ENCODE data around the gene RSBN1L. TPM values are rescaled to one million over a fixed set of nuclear protein-coding genes. Genes with fewer than 3 reads are reported as not detected.
"Not testable (repeated sequence)": the region's sequence is repeated elsewhere in the genome, so short reads cannot be mapped to it uniquely, and the experiment has no call there.

RSBN1L gene
- 24.1 and 27.6 TPM in 2 replicates for total RNA-seq (2014; rRNA removed; shearing (Covaris generic))

GRCh38 chr7:77696057-77696642 lies at the start of gene RSBN1L:
RSBN1L (plus strand) TSS chr7:77696459; CDS start chr7:77696470, 11 bp downstream.
- DNase-seq (ENCODE audit: low read depth): peak; percentile 98

DNA sequence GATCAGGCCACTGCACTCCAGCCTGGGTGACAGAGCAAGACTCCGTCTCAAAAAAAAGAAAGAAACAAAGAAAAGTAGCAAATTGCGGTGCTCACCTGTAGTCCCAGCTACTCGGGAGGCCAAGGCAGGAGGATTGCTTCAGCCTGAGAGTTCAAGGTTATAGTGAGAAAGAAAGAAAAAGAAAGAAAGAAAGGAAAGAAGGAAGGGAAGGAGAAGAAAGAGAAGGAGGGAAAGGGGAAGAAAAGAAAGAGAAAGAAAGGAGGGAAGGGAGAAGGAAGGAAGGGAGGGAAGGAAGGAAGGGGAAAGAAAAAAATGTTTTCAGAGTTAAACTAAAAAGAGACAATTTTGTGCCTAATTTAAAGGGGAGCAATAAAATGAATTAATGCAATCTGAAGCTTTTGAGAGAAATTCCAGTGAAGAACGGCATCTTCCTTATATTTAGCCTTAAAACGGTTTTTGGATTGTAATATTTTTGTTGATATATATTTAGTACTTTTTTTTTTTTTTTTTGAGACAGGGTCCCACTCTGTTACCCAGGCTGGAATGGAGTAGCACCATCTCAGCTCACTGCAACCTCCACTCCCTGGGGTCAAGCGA lies 47.4 kb upstream of the RSBN1L start:
- DNase-seq (ENCODE audit: low read depth): no peak

DNA sequence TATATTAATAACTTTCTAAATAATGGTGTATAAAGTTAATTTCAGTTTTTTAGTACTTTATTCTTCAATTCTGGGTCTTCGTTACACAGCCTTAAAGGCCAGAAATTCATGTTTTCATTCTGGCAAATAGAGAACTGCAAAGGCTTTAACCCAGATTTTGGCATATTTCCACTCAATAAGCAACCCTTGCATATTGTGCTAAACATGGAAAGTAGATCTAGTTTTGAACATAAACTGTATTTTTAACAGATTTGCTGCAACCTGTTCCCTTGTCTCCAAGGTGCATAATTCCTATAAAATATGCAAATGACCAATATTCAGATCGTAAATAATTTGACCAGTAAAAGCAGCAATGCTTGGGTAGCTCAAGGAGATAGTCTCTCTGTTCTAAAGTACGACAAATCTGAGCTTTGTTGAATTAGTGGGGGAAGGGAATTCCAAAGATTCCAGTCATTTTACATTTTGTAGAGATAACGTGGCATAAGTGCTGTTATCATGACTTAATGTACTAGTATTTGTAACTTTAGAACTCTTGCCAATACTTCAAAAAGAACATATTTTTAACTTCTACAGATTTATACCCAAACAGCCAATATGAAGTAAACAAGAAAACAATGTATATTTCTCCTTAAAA lies 46.4 kb upstream of the RSBN1L start:
- no peak for DNase-seq (ENCODE audit: low read depth)

DNA sequence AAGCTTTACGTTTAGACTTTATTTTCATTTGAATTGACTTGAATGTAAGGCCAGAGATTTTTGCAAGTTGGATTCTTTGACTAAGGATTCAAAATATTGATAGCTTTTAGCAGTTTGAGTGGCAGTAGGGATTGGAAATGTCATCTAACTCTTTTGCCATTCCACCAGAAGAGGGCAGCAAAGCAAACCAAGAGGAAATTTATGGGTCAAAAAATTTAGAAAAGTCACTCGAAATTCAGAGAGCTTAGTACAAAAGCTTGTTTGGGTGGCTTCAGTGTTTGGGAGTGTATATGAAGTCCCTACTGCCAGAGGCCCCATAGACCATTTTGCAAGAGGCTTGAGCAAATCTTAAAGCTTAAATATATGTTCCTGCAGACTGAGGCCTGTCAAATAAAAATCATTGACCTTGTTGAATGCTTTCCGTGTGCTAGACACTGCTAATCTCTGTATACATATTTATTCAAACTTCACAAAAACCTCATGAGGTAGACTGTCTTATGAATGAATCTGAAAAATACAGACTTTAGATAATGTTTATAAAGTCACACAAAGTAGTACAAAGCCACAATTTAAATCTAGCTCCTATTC lies 44.6 kb upstream of the RSBN1L start:
- DNase-seq (ENCODE audit: low read depth): peak; percentile 46

DNA sequence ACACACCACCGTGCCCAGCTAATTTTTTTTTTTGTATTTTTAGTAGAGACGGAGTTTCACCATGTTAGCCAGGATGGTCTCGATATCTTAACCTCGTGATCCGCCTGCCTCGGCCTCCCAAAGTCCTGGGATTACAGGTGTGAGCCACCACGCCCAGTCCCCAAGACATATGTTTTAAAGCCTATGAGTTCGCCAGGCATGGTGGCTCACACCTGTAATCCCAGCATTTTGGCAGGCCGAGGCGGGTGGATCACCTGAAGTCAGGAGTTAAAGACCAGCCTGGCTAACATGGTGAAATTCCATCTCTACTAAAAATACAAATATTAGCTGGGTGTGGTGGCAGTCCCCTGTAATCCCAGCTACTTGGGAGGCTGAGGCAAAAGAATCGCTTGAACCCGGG lies 43.4 kb upstream of the RSBN1L start:
- not testable (repeated sequence) for DNase-seq (ENCODE audit: low read depth)

- DNase-seq (ENCODE audit: low read depth): no peak
Observed at GRCh38 chr7:77653572-77653971, 42.7 kb upstream of the RSBN1L start.

DNA sequence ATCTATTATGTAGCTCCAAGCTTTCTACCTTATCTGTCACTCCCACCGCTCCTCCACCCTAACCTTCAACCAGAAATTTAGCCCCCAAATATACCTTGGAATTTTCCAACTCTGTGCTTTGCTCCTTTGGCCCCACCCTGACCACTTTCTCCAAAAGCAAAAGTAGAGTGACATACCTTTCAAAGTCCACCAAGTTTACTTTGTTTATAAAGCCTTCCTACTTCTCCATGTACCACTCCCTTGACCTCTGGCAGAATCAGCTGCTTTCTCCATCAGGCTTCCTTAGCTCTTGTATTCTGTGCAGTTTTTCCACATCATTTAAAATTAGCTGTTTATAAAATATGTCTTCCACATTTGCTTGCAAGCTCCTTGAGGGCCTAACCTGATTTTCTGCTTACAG lies 40.9 kb upstream of the RSBN1L start:
- no peak for DNase-seq (ENCODE audit: low read depth)

DNA sequence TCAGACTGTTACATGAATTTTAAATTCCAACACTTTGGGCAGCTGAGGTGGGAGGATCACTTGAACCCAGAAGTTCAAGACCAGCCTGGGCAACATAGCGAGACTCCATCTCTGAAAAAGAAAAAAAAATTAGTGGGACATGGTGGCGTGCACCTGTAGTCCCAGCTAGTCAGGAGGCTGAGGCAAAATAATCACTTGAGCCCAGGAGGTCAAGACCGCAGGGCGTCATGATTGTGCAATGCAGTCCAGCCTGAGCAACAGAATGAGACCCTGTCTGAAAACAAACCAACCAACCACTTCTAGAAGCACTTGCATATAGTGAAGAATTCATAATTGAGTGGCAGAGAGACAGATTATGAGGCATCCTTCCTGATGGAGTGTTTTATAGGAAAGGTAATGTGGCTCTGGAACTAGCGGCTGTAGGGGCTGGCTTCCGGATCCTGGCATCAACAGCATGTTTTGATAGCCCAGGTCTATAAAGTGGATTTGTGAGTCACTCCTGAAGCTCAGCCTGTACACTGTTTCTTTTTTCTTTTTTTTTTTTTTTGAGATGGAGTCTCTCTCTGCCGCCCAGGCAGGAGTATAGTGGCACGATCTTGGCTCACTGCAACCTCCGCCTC lies 40.3 kb upstream of the RSBN1L start:
- peak; percentile 73 for DNase-seq (ENCODE audit: low read depth)

DNA sequence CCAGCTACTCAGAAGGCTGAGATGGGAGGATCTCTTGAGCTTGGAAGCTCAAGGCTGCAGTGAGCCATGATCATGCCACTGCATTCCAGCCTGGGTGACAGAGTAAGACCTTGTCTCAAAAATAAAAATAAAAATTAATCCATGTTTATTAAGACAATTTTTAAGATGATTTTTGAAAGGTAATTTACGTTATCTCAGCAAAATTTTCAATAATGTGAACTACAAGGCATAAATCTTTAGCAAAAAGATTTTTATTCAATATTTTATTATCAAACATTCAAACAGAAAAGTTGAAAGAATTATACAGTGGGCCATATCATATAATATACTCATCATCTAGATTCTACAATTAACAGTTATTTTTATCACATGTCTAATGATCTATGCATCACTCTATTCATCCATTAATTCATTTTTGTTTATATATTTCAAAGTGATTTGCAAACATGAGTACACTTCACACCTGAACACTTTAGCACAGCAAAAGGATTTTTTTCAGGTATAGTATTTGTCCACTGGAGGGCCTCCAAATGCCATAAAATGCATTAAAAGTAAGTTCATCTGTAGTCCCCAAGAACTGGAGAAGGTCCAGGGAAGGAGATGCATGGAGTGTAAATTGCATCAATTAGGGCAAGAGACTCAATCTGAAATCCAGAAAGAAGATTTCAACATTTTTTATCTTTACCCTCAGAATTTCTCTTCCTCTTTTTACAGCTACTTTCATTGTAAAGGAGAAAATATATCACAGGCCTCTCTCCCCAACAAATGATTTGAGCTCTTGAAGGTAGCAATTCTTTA lies 38.6 kb upstream of the RSBN1L start:
- peak; percentile 66 for DNase-seq (ENCODE audit: low read depth)

DNA sequence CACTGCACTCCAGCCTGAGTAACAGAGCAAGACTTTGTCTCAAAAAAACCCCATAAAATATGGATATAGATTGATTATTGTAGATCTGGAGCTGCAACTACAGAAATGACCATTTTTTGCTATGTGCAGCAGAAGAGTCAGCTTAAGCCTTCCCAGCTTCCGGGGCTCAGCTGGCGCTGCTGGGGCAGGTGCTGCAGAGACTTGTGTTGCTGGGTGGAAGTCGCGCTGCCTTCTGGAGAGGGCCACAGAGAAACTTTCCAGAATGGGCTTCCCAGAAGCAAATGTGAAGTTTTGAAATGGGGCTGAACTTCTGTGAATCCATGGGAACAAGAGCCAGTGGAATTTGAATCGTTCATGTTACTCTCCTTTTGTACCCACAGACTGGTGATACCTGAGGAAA lies 37.3 kb upstream of the RSBN1L start:
- no peak for DNase-seq (ENCODE audit: low read depth)

DNA sequence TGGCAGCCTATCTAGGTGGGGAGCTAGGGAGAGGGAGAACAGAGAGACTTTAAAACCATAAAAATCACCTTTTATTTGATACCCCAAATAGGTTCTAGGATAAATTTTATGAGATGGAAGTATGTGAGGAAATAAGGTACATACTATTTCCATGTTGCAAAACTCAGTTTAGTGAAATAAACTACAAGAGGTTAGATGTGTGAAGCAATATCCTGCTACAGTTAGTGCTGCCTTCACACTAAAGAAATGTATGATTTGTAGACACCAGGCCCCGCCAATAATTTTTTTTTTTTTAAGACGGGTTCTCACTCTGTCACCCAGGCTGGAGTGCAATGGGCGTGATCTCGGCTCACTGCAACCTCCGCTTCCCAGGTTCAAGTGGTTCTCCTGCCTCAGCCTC lies 34.4 kb upstream of the RSBN1L start:
- no peak for DNase-seq (ENCODE audit: low read depth)

DNA sequence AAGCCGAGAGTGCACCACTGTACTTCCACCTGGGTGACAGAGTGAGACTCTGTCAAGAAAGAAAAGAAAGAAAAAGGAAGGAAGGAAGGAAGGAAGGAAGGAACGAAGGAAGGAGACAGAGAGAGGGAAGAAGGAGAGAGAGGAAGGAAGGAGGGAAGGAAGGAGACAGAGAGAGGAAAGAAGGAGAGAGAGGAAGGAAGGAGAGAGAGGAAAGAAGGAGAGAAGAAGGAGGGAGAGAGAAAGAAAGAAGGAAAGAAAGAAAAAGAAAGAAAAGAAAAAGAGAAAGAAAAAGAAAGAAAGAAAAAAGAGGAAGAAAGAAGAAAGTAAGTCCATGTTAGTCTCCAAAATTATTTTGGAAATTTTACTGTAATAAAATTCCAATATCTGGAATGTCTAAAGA lies 33.4 kb upstream of the RSBN1L start:
- no peak for DNase-seq (ENCODE audit: low read depth)

GRCh38 chr7:77664715-77665114 lies 31.5 kb upstream of the RSBN1L start:
- DNase-seq (ENCODE audit: low read depth): no peak

- no peak for DNase-seq (ENCODE audit: low read depth)
Observed at GRCh38 chr7:77665161-77665560, 31.1 kb upstream of the RSBN1L start.

- no peak for DNase-seq (ENCODE audit: low read depth)
Observed at GRCh38 chr7:77667459-77668086, 28.7 kb upstream of the RSBN1L start.

GRCh38 chr7:77674878-77675277 lies 21.4 kb upstream of the RSBN1L start:
- peak; percentile 86 for DNase-seq (ENCODE audit: low read depth)

DNA sequence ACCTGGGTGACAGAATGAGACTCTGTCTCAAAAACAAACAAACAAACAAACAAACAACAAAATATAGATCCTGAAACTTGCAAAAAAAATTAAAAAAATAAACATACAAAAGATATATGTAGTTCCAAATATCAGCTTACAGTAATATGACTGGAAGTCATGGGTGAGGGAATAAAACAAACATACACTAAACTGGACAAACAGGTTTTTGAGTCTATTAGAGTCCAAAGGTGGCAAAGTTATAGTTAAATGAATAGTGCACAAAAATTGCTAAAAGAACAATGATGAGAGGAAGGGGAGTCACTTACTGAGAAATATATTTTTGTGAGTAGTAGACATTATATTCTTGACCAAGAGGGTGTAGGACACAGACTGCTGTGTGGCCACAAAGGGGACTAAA lies 16.7 kb upstream of the RSBN1L start:
- no peak for DNase-seq (ENCODE audit: low read depth)

DNA sequence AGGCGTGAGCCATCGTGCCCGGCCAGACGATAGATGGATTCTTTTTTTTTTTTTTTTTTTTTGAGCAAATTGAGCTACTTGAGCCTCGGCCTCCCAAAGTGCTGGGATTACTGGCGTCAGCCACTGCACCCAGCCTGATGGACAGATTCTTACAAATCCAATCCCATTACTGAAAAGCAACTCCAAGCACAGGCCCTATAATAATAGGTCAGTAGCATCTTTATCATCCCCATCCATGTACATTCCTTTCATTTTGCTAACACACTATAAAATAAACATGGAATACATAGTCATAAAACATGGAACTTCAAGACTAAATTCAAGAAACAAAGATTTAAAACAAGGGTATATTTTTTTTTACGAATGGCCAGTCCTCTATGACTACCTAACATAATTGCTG lies 16.0 kb upstream of the RSBN1L start:
- DNase-seq (ENCODE audit: low read depth): no peak

GRCh38 chr7:77684030-77684429 lies 12.2 kb upstream of the RSBN1L start:
- no peak for DNase-seq (ENCODE audit: low read depth)

DNA sequence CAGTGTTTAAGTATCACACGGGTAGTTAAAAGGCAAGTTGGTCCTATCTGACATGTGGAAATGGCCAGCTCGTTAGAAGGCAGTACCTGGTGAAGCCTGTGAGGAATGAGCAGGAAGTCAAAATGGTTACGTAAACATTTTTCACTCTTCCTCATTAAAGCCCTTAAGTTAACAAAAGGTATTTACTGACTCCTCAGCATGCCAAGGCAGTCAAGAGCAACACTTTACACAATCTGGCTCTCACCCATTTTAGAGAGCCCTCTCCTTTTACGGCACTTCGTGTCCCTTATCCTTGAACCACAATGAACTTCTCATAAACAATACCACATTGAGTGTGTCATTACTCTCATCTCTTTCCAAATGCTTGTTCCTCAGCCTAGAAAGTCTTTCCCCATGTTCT lies 11.0 kb upstream of the RSBN1L start:
- DNase-seq (ENCODE audit: low read depth): peak; percentile 31

- DNase-seq (ENCODE audit: low read depth): peak; percentile 37
Observed at GRCh38 chr7:77687100-77687746, 9.0 kb upstream of the RSBN1L start.

Measured in M059J (cell line).